ENCODE results near the gene TFPT.

DNA sequence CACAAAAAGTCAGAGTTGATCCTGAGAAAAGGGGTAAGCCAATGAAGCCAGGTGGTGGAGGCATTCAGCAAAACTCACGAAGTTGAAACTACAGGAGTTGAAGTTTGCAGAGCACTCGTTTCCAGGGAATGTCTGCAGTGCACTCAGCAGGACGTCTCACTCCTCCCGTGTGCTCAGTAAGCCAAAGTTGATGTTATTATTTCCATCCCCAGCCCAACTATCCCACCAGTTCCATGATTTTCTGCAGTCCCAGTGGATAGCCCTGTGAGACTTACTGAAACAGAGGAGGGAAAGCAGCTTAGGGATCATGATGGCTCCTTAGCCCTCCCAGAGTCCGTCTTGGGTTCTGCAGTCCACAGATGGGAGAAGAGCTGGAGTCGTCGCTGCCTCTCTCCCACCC, 34.4 kb downstream of the TFPT start, which contains the start of gene TARM1:
- TF ChIP-seq, protein P1, sequence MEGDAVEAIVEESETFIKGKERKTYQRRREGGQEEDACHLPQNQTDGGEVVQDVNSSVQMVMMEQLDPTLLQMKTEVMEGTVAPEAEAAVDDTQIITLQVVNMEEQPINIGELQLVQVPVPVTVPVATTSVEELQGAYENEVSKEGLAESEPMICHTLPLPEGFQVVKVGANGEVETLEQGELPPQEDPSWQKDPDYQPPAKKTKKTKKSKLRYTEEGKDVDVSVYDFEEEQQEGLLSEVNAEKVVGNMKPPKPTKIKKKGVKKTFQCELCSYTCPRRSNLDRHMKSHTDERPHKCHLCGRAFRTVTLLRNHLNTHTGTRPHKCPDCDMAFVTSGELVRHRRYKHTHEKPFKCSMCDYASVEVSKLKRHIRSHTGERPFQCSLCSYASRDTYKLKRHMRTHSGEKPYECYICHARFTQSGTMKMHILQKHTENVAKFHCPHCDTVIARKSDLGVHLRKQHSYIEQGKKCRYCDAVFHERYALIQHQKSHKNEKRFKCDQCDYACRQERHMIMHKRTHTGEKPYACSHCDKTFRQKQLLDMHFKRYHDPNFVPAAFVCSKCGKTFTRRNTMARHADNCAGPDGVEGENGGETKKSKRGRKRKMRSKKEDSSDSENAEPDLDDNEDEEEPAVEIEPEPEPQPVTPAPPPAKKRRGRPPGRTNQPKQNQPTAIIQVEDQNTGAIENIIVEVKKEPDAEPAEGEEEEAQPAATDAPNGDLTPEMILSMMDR (IDR thresholded peaks at IDR 0.05; ENCODE audit: low read length), result no peak
- no peak for TF ChIP-seq EZH2 (optimal IDR thresholded peaks at IDR 0.05; ENCODE audit: low read depth, low read length)
- TF ChIP-seq EZH2phosphoT487 (IDR thresholded peaks at IDR 0.05; ENCODE audit: low read length), result no peak
